ENCODE measurements around the gene HIVEP1.

DNA sequence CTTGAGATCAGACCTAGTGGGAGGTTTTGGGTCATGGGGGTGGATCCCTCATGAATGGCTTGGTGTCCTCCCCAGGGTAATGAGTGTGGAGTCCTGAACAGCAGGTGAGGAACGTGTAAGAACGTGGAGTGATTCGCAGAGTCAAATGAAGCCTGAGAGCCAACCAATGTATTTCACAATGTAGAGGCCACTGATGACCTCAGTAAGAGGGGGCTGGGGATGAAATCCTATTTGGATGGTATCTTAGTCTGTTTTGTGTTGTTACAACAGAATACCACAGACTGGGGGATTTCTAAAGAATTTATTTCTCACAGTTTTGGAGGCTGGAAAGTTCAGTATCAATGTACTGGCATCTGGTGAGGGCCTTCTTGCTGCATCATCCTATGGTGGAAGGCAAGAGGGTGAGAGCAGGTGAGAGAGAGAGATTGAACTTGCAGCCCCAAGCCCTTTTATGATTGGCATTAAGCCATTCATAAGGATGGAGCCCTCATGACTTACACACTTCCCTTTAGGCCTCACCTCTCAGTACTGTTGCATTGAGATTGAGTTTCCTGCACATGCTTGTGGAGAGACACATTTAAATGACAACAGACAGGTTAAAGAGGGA, 47.3 kb upstream of the HIVEP1 start:
- TF ChIP-seq, protein P1, sequence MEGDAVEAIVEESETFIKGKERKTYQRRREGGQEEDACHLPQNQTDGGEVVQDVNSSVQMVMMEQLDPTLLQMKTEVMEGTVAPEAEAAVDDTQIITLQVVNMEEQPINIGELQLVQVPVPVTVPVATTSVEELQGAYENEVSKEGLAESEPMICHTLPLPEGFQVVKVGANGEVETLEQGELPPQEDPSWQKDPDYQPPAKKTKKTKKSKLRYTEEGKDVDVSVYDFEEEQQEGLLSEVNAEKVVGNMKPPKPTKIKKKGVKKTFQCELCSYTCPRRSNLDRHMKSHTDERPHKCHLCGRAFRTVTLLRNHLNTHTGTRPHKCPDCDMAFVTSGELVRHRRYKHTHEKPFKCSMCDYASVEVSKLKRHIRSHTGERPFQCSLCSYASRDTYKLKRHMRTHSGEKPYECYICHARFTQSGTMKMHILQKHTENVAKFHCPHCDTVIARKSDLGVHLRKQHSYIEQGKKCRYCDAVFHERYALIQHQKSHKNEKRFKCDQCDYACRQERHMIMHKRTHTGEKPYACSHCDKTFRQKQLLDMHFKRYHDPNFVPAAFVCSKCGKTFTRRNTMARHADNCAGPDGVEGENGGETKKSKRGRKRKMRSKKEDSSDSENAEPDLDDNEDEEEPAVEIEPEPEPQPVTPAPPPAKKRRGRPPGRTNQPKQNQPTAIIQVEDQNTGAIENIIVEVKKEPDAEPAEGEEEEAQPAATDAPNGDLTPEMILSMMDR (IDR thresholded peaks at IDR 0.05) = no peak
- TF ChIP-seq POLR2AphosphoS5 (IDR thresholded peaks at IDR 0.05; ENCODE audit: low read depth, low read length) = no peak
- no peak for TF ChIP-seq JUND (IDR thresholded peaks at IDR 0.05)
- no peak for TF ChIP-seq RXRA (IDR thresholded peaks at IDR 0.05; ENCODE audit: borderline replicate concordance, low read depth)
- TF ChIP-seq, protein P2, sequence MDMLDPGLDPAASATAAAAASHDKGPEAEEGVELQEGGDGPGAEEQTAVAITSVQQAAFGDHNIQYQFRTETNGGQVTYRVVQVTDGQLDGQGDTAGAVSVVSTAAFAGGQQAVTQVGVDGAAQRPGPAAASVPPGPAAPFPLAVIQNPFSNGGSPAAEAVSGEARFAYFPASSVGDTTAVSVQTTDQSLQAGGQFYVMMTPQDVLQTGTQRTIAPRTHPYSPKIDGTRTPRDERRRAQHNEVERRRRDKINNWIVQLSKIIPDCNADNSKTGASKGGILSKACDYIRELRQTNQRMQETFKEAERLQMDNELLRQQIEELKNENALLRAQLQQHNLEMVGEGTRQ (IDR thresholded peaks at IDR 0.05; ENCODE audit: borderline replicate concordance, low read depth, low read length) = no peak
- no peak for TF ChIP-seq MXI1 (IDR thresholded peaks at IDR 0.05; ENCODE audit: low read depth, low read length)
- TF ChIP-seq FOXJ3 (CRISPR knock-in tag; IDR thresholded peaks at IDR 0.05) = no peak
- TF ChIP-seq FOSL2 (IDR thresholded peaks at IDR 0.05; ENCODE audit: borderline replicate concordance, low read depth) = no peak
- TF ChIP-seq EP300 (IDR thresholded peaks at IDR 0.05; ENCODE audit: borderline replicate concordance in 1 of 2, low read depth in 1 of 2, low read length in 1 of 2) = no peak
- no peak for TF ChIP-seq YY1 (IDR thresholded peaks at IDR 0.05; ENCODE audit: low read depth)
- TF ChIP-seq SMC3 (IDR thresholded peaks at IDR 0.05; ENCODE audit: low read depth, low read length) = no peak
- no peak for TF ChIP-seq ELF1 (IDR thresholded peaks at IDR 0.05)

All from SK-N-SH (cell line).